HG02623 (cell line): ENCODE measurements around the gene NRTN.
A peak's percentile ranks its signal among the peaks of the same experiment; 100 is the strongest.

Source experiments
- ATAC-seq: cut with Tn5 transposase; IDR thresholded peaks from one replicate; pipeline ENCODE4 v1.9.1; 2021; ENCODE audit warnings: moderate library complexity; ENCODE audit not compliant: unreplicated experiment

NRTN gene

DNA sequence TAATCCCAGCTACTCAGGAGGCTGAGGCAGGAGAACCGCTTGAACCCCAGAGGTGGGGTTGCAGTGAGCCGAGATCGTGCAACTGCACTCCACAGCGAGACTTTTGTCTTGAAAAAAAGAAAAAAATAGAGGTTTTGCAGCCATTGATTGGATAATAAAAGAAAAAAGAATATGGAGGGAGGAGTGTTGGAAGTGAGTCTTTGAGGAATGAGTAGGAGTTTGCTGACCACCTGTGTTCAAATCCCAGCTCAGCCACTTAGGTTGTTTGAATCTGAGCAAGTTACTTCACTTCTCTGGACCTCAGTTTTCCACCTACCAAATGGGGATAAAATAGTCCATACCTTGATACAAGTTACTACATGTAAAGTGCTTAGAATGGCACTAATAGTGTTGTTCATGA lies 6.2 kb downstream of the NRTN start:
- no peak for ATAC-seq

- ATAC-seq, result no peak
These were observed 9.4 kb downstream of the NRTN start for GRCh38 chr19:5814123-5814851.

GRCh38 chr19:5814852-5815246 lies 10.0 kb downstream of the NRTN start:
- no peak for ATAC-seq

DNA sequence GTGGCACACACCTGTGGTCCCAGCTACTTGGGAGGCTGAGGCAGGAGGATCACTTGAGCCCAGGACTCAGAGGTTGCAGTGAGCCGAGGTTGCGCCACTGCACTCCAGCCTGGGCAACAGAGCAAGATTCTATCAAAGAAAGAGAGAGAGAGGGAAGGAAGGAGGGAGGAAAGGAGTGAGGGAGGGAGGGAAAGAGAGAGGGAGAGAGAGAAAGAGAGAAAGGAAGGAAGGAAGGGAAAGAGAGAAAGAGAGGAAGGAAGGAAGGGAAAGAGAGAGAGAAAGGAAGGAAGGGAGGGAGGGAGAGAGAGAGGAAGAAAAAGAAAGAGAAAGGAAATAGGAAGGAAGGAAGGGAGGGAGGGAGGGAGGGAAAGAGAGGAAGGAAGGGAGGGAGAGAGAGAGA lies 12.4 kb downstream of the NRTN start:
- no peak for ATAC-seq

- ATAC-seq, result no peak
These were observed 13.7 kb downstream of the NRTN start for GRCh38 chr19:5818594-5818993.

GRCh38 chr19:5820785-5821184 lies 15.9 kb downstream of the NRTN start:
- no peak for ATAC-seq

DNA sequence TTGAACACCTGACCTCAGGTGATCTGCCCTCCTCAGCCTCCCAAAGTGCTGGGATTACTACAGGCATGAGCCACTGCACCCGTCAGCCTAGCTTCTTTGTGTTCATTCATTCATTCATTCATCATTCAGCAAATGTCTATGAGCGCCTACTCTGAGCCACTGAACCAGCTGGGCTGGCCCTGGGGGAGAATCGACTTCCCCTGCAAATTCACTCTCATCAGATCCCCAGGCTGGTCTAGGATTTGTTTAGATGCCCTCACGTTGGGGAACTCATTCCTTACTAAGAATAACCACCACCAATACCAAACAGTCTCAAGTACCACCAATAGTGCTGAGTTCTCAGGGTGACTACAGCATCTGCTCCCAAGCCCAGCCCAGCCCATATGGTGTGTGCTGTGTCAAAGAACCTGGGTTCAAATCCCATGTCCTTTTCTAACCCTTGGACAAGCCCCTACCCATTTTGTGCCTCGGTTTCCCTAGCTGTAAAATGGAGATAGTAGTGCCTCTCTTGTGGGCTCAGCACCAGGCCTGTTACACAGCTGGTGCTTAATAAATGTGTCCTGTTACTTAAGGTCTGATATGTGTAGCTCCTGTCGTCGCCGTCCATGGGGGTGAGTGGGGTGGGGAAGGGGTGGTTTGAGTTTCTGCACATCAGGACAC lies 16.8 kb downstream of the NRTN start:
- no peak for ATAC-seq

DNA sequence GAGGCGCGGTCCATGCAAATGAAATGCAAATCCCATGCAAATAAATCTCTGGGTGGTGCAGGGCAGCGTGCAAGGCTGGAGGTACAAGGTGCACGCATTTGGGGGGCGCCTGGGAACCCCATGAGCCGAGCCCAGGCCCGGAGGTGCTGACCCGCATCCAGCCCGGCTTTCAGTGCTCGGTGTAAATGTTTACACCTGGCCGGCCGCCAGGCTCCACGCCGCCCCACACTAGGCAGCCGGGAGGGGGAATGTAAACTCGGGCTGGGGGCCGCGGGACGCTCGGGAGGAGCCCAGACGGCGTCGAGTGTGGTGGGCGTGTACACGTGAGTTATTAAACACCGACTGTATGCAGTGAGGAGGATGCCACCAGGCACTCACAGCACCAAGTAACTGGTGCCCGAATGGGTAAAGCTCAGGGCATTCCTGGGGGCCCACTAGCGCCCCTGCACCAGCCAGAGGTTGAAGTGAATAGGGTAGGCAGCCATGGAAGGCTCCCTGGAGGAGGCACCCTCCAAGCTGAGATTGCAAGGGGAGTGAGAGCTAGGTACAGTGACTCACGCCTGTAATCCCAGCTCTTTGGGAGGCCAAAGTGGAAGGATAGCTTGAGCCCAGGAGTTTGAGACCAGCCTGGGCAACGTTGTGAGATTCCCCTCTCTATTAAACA lies 17.4 kb downstream of the NRTN start:
- no peak for ATAC-seq

GRCh38 chr19:5823579-5824281 lies 18.9 kb downstream of the NRTN start:
- ATAC-seq, result no peak

GRCh38 chr19:5824751-5825150 lies 19.9 kb downstream of the NRTN start:
- ATAC-seq, result no peak

GRCh38 chr19:5825178-5825577 lies 20.3 kb downstream of the NRTN start:
- ATAC-seq, result no peak

- ATAC-seq, result no peak
These were observed 21.9 kb downstream of the NRTN start for GRCh38 chr19:5826531-5827341.

DNA sequence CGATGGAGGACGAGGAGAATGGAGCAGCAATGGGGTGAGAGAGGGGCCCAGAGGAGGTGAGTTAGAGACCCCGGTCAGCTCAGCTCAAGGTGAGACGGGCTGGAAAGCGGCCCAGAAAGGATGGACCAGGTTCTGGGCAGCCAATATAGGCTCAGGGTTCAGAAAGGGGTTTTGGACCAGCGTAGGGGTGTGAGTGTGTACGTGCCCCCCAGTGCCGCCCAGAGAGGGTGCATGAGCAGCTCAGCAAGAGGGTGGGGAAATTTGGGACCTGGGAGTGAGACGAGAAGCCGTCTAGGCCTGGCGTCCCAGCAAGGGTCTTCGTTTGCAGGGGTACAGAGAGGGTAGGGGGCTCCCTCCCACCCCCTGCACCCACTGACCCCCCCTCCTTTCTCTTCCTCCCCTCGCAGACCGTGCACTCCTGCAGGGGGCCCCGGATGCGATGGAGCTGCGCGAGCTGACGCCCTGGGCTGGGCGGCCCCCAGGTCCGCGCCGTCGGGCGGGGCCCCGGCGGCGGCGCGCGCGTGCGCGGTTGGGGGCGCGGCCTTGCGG lies 22.5 kb downstream of the NRTN start:
- no peak for ATAC-seq

DNA sequence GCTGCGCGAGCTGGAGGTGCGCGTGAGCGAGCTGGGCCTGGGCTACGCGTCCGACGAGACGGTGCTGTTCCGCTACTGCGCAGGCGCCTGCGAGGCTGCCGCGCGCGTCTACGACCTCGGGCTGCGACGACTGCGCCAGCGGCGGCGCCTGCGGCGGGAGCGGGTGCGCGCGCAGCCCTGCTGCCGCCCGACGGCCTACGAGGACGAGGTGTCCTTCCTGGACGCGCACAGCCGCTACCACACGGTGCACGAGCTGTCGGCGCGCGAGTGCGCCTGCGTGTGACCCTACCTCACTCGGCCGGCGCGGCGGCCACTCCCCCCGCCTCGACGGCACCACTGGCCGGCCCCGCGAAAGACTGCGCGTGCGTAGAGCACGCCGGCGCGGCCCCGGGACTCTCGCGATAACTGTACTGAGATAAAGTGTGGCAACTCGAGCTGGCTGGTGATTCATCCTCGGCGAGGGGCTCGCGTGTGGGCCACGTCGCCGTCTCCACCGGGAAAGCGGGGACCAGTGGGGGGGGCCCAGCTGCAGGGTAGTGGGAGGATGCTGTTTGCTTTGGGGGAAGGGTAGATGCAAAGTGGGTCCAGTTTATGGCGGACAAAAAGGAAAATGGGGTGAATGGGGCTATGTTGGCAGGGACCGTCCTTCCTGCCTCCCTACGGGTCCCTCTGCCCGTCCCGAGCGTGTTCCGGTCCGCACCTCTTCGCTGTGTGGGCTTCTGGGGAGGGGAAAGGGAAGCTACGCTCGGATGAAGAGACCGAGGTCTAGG lies 23.2 kb downstream of the NRTN start:
- peak; percentile 50 for ATAC-seq

- ATAC-seq, result no peak
These were observed 24.0 kb downstream of the NRTN start for GRCh38 chr19:5828661-5829566.

DNA sequence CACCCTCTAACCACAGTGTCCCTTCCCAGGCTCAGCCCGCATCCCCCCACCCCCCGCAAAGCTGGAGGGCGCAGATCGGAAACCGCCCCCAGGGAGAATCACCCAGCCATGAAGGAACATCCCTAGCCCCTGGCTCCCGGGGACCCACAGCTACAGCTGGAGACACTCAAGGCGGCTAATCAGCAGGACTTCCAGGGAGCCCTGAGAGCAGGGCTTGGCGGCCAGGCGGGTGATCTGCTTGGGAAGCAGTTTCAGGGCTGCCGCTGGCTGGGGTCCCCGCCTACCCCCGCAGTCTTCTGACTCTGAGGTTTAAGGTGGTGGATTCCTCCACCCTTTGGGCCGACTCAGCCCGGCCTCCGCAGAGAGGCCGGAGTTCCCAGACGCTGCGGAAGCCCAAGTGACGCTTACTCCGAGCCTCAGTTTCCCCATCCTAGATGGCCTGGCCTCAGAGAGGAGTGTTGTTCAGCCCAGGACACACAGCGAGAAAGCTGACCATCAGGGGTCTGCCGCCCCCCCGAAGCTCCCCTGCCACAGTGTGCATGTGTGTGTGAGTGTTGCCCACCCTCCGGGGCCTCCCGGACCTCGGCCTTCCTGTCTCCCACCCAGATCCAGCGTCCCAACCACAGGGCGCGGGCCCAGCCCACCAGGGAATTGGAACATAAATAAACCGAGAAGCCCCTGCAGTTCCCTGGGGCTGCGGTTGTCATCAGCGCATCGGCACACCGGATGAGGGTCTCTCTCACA lies 24.9 kb downstream of the NRTN start:
- ATAC-seq, result no peak

- no peak for ATAC-seq
These were observed 26.3 kb downstream of the NRTN start for GRCh38 chr19:5831159-5831558.

DNA sequence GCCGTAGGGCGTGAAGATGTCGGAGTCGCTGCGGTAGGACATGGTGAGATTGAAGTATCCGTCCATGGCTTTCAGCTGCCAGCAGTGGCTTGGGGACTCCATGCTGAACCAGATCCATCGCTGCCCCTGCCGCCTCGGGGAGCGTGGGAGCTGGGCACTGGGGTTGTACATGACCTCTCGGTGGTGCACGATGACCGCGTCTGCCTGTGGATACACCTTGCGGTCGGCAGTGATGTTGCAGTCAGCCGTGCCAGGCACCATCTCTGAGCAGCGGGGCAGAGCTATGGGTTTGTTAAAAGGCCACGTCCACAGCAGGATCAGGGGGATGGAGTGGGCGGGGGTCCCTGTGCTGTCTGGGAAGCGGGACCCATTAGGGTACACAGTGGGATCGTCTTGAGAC lies 27.2 kb downstream of the NRTN start:
- no peak for ATAC-seq
